GM19324 (cell line): ENCODE measurements around the gene RNF175.

Experiments used
- ATAC-seq: cut with Tn5 transposase; IDR thresholded peaks from one replicate; pipeline ENCODE4 v1.9.1; 2021; ENCODE audit warnings: mild to moderate bottlenecking, moderate library complexity; ENCODE audit not compliant: unreplicated experiment, low FRiP score

Gene RNF175

GRCh38 chr4:153785910-153786721 is 26.3 kb upstream of the RNF175 start:
- no peak for ATAC-seq

GRCh38 chr4:153784166-153784699 is 24.4 kb upstream of the RNF175 start:
- no peak for ATAC-seq

- ATAC-seq = no peak
These were observed 22.8 kb upstream of the RNF175 start for GRCh38 chr4:153782581-153782980.

- ATAC-seq = no peak
These were observed 22.0 kb upstream of the RNF175 start for GRCh38 chr4:153781717-153782416.

GRCh38 chr4:153781280-153781679 is 21.5 kb upstream of the RNF175 start:
- ATAC-seq = no peak

- no peak for ATAC-seq
These were observed 21.1 kb upstream of the RNF175 start for GRCh38 chr4:153780876-153781275.

GRCh38 chr4:153780221-153780620 is 20.4 kb upstream of the RNF175 start:
- no peak for ATAC-seq

- no peak for ATAC-seq
These were observed 18.6 kb upstream of the RNF175 start for GRCh38 chr4:153778383-153778782.

GRCh38 chr4:153777421-153777820 is 17.6 kb upstream of the RNF175 start:
- no peak for ATAC-seq

- ATAC-seq = no peak
These were observed 16.8 kb upstream of the RNF175 start for GRCh38 chr4:153776601-153777000.

GRCh38 chr4:153773236-153773690 is 13.4 kb upstream of the RNF175 start:
- ATAC-seq = no peak

GRCh38 chr4:153771046-153771445 is 11.2 kb upstream of the RNF175 start:
- no peak for ATAC-seq

GRCh38 chr4:153766758-153767157 is 6.9 kb upstream of the RNF175 start:
- ATAC-seq = no peak

- no peak for ATAC-seq
These were observed 6.1 kb upstream of the RNF175 start for GRCh38 chr4:153765894-153766293.

GRCh38 chr4:153764601-153765368 is 5.0 kb upstream of the RNF175 start:
- ATAC-seq = no peak

- no peak for ATAC-seq
These were observed 3.6 kb upstream of the RNF175 start for GRCh38 chr4:153763404-153763803.

GRCh38 chr4:153758688-153759406 is 977 bp downstream of the RNF175 start:
- no peak for ATAC-seq

- no peak for ATAC-seq
These were observed 1.7 kb downstream of the RNF175 start for GRCh38 chr4:153758136-153758535.

GRCh38 chr4:153757407-153757806 is 2.4 kb downstream of the RNF175 start:
- ATAC-seq = no peak

GRCh38 chr4:153755186-153755585 is 4.6 kb downstream of the RNF175 start:
- ATAC-seq = no peak
